HG03432 (cell line): ENCODE measurements around the gene PAFAH2.
A peak's percentile ranks its signal among the peaks of the same experiment; 100 is the strongest.

ENCODE experiments used
- ATAC-seq: cut with Tn5 transposase; IDR thresholded peaks from one replicate; pipeline ENCODE4 v1.9.1; 2021; ENCODE audit warnings: mild to moderate bottlenecking, moderate library complexity; ENCODE audit not compliant: unreplicated experiment

PAFAH2 gene

GRCh38 chr1:25997828-25998761 lies at the start of gene PAFAH2:
TSS of gene PAFAH2 (minus strand) at chr1:25998063. CDS start at chr1:25990816, 7,247 bp downstream.
- ATAC-seq = peak; percentile 94

- no peak for ATAC-seq
These were observed 49.5 kb upstream of the PAFAH2 start for GRCh38 chr1:26047278-26047874.

- no peak for ATAC-seq
These were observed 48.6 kb upstream of the PAFAH2 start for GRCh38 chr1:26046246-26047095.

- ATAC-seq = no peak
These were observed 47.9 kb upstream of the PAFAH2 start, which contains the start of gene SLC30A2 for GRCh38 chr1:26045722-26046245. TSS of gene SLC30A2 (minus strand) at chr1:26046118. CDS start at chr1:26045896, 222 bp downstream.

GRCh38 chr1:26044971-26045721 lies 47.3 kb upstream of the PAFAH2 start:
- no peak for ATAC-seq

- no peak for ATAC-seq
These were observed 46.6 kb upstream of the PAFAH2 start for GRCh38 chr1:26044414-26044813.

GRCh38 chr1:26043765-26044164 lies 45.9 kb upstream of the PAFAH2 start:
- no peak for ATAC-seq

- ATAC-seq = no peak
These were observed 44.1 kb upstream of the PAFAH2 start for GRCh38 chr1:26041978-26042377.

GRCh38 chr1:26041401-26041800 lies 43.5 kb upstream of the PAFAH2 start:
- no peak for ATAC-seq

- no peak for ATAC-seq
These were observed 41.0 kb upstream of the PAFAH2 start for GRCh38 chr1:26038904-26039303.

GRCh38 chr1:26038477-26038876 lies 40.6 kb upstream of the PAFAH2 start:
- no peak for ATAC-seq

GRCh38 chr1:26037904-26038303 lies 40.0 kb upstream of the PAFAH2 start:
- ATAC-seq = no peak

GRCh38 chr1:26036756-26037281 lies 39.0 kb upstream of the PAFAH2 start:
- no peak for ATAC-seq

- peak; percentile 68 for ATAC-seq
These were observed 38.3 kb upstream of the PAFAH2 start for GRCh38 chr1:26035959-26036755.

- peak; percentile 89 for ATAC-seq
These were observed 37.5 kb upstream of the PAFAH2 start for GRCh38 chr1:26035203-26035958.

GRCh38 chr1:26034504-26035202 lies 36.8 kb upstream of the PAFAH2 start:
- ATAC-seq = no peak

- ATAC-seq = no peak
These were observed 34.9 kb upstream of the PAFAH2 start for GRCh38 chr1:26032656-26033357.
